Large intestine (tissue), 3 donors: ENCODE results near the gene CD59. TPM values are rescaled to one million over a fixed set of nuclear protein-coding genes. Genes with fewer than 3 reads are reported as not detected.
"Not testable (repeated sequence)": the region's sequence is repeated elsewhere in the genome, so short reads cannot be mapped to it uniquely, and the experiment has no call there.

Source experiments
- DNase-seq, 2 donors: peaks; one replicate each; pipeline versions ENCODE4 v3.0.0 to v3.0.0-alpha.2; 2013
- H3K27ac ChIP-seq: one replicate; pipeline ENCODE4 v1.5.1; 2013; ENCODE audit warnings: low read length
- H3K27me3 ChIP-seq: 2 replicates; pipeline ENCODE4 v1.6.1; 2013; ENCODE audit warnings: low read length; ENCODE audit not compliant: control insufficient read depth, insufficient read depth
- H3K36me3 ChIP-seq: 2 replicates; pipeline ENCODE4 v1.6.1; 2013; ENCODE audit warnings: low read length; ENCODE audit not compliant: control insufficient read depth, insufficient read depth
- H3K4me1 ChIP-seq: one replicate; pipeline ENCODE4 v1.6.1; 2013; ENCODE audit warnings: low read length; ENCODE audit not compliant: control insufficient read depth, insufficient read depth
- H3K4me3 ChIP-seq: one replicate; pipeline ENCODE4 v1.5.1; 2013; ENCODE audit warnings: low read length
- H3K9me3 ChIP-seq: one replicate; pipeline ENCODE4 v1.6.1; 2013; ENCODE audit warnings: mild to moderate bottlenecking, low read depth, low read length, moderate library complexity; ENCODE audit not compliant: control insufficient read depth
- WGBS: methylation state at CpG from one replicate; pipeline ENCODE4 v1.1.5; 2013; ENCODE audit warnings: low lambda C conversion rate; ENCODE audit not compliant: insufficient coverage; 5-methylcytosine and 5-hydroxymethylcytosine counted together
- polyA plus RNA-seq: library from polyadenylated mRNA; unstranded; fragments of 120-200 nt; gene quantifications from one replicate; pipeline ENCODE4 v1.2.1, GENCODE V29; 2013

CD59 gene
- polyA plus RNA-seq, 1 donor = 121 TPM

DNA sequence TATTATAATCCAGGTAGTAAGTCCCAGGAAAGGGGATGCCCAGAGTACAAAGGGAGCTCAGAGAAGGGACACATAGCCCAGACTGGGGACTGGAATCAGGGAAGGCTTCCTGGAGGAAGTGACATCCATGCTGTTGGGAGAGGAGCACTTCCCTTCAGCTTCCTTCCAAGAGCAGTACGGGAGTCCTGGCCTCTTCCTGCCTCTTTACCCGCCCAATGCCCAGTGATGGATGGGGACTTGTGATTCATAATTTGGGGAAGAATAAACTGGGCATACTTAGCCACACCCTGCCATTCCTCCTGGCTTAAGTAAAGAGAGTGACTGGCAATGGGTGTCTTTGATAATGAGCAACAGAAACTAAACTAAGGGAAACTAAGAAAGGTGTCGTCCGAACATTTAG is 47.1 kb downstream of the CD59 start:
- no CpG with 5 or more reads among the region's 4 CpGs for WGBS

DNA sequence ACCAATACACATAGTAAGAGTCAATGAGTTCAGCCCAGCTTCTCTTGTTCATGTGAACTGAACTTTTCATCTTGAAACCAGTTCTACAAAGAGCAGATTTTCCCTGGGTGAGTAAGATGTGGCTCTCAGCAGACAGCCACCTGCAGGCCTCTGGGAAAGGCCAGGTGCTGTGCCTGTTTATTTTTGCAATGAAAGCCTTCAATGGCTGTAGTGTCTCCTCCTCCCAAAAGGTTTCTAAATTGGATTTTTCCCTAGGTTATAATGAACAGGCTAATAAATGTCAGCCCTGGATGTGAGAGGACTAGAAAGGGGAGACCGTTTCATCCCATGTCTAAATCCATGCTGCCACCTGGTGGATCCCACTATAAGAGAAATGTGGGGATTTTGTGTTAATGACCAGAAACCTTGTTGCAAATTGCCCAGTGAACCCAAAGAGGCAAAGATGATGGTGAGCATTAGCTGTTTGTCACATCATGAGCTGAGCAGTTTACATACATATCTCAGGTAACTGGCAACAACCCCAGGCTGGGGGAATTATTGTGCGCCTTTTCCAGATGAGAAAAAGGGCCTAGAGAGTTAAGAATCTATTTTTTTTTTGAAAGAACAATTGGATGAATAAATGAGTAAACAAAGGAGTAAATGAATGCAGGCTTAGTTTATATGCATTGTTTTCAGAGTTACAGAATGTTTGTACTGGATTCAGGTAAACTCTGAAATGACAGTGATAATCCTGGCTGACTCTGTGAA is 48.3 kb downstream of the CD59 start:
- WGBS = no CpG with 5 or more reads among the region's 2 CpGs
- peak; percentile 31 to 47 for DNase-seq
- H3K4me1 ChIP-seq = peaks cover 22% of the 10 kb centered on the region
- H3K36me3 ChIP-seq = no peaks in the 10 kb centered on the region
- no peak overlapping the region for H3K4me3 ChIP-seq
- no peak overlapping the region for H3K27ac ChIP-seq
- no peaks in the 10 kb centered on the region for H3K9me3 ChIP-seq
- H3K27me3 ChIP-seq = no peaks in the 10 kb centered on the region

More for the DNA sequence above, 47.1 kb downstream of the CD59 start:
- Histone ChIP-seq H3K9me3 (no peaks in the 10 kb centered on the region), H3K4me1 (peaks cover 22% of the 10 kb centered on the region), H3K4me3 (no peak overlapping the region), H3K27ac (no peak overlapping the region), H3K36me3 (no peaks in the 10 kb centered on the region), H3K27me3 (no peaks in the 10 kb centered on the region)
- no peak for DNase-seq

DNA sequence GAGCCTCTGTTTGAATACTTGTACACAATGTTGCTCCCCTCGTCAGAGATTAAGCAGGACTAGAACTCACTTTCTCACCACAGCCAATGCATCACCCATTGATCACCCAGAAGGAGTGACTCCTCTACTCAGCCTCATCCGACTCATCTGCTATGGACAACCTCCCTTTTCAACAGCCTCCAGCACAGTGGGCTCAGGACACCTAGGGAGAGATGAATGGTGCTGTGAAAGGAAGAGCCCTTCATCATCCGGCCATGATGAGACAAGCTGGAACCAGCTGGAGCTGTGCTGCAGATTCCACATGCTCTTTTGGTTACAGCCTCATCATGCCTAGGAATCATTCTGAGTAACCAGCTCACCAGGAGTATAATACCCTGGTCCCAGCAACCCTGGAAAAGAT is 51.1 kb downstream of the CD59 start:
- Histone ChIP-seq H3K4me1 (no peaks in the 10 kb centered on the region), H3K4me3 (no peak overlapping the region)

DNA sequence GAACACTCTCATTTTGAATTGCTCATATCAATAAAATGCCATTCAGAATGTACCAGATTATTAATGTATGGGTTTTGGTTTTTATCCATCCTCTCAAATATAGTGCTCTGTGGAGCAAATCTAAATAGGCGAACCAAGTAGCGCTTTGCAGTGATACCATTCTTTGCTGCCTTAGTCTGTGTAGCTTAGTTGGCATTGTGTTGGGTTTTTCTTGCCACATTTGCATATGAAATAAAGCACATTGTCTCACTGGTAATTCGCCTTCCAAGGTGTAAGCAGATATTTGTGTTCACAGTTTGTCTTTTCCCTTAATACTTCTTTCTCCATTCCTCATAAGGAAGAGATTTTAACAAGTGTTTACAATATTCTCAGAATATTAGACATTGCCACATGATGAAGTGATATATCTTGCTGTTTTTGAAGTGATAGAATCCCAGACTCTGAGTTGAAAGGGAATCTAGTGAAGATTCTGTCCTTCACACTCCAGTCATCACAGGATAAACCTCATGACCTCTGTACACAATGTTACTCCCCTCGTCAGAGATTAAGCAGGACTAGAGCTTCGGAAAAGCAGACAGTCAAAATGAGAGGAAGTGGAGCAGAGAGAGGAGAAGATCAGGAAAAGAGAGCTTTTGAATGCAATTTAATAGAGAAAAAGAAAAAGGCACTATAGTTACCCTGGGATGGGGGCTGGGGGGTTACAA is 52.1 kb downstream of the CD59 start:
- no peaks in the 10 kb centered on the region for H3K9me3 ChIP-seq
- WGBS = 83% methylated on average over 1 of the region's 5 CpGs
- H3K4me3 ChIP-seq = no peak overlapping the region
- no peaks in the 10 kb centered on the region for H3K4me1 ChIP-seq
- no peak for DNase-seq
- no peaks in the 10 kb centered on the region for H3K36me3 ChIP-seq
- H3K27me3 ChIP-seq = no peaks in the 10 kb centered on the region
- no peak overlapping the region for H3K27ac ChIP-seq

More for the DNA sequence above, 51.1 kb downstream of the CD59 start:
- no peak for DNase-seq
- Histone ChIP-seq H3K36me3 (no peaks in the 10 kb centered on the region), H3K9me3 (no peaks in the 10 kb centered on the region), H3K27me3 (no peaks in the 10 kb centered on the region), H3K27ac (no peak overlapping the region)
- no CpG with 5 or more reads among the region's 3 CpGs for WGBS

DNA sequence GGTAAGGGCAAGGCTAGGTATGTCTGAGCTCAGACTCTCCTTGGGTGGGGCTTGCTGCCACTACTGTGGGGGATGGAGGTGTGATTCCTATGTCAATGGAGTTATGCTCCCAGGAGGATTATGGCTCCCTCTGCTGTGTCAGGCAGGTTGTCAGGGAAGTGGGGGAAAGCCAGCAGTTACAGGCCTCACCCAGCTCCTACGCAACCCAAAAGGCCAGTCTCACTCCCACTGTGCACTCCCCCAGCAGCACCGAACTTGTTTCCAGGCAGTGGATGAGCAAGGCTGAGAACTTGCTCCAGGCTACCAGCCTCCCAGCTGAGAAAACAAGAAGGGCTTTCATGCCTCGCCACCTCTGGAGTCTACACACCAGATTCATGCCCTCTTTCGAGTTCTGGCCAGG is 53.8 kb downstream of the CD59 start:
- no CpG with 5 or more reads among the region's 4 CpGs for WGBS
- no peak for DNase-seq
- Histone ChIP-seq H3K27ac (no peak overlapping the region), H3K4me1 (no peaks in the 10 kb centered on the region), H3K4me3 (no peak overlapping the region), H3K27me3 (no peaks in the 10 kb centered on the region), H3K36me3 (no peaks in the 10 kb centered on the region), H3K9me3 (no peaks in the 10 kb centered on the region)

DNA sequence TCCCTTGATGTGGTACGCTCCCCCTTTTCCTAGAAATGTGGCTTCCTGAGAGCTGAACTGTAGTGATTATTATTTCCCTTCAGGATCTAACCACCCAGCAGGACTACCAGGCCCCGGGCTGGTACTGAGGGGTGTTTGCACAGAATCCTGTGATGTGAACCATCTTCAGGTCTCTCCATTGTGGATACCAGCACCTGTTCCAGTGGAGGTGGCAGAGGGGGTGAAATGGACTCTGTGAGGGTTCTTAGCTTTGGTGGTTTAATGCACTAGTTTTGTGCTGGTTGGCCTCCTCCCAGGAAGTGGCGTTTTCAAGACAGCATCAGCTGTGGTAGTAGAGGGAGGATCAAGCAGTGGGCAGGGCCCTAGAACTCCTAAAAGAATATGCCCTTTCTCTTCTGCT is 54.2 kb downstream of the CD59 start:
- Histone ChIP-seq H3K36me3 (no peaks in the 10 kb centered on the region), H3K9me3 (no peaks in the 10 kb centered on the region), H3K27ac (no peak overlapping the region), H3K4me3 (no peak overlapping the region), H3K4me1 (no peaks in the 10 kb centered on the region), H3K27me3 (no peaks in the 10 kb centered on the region)
- DNase-seq = no peak
- no CpG with 5 or more reads among the region's 3 CpGs for WGBS

DNA sequence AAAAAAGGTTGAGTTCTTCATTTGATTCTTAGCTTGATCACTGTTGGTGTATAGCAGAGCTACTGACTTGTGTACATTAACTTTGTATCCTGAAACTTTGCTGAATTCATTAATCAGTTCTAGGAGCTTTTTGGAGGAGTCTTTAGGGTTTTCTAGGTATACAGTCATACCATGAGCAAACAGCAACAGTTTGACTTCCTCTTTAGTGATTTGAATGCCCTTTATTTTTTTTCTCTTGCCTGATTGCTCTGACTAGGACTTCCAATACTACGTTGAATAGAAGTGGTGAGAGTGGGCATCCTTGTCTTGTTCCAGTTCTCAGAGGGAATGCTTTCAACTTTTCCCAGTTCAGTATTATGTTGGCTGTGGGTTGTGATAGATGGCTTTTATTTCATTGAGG is 57.6 kb downstream of the CD59 start:
- not testable (repeated sequence) for H3K27ac ChIP-seq, H3K36me3 ChIP-seq, H3K4me1 ChIP-seq, H3K9me3 ChIP-seq, DNase-seq, H3K27me3 ChIP-seq, H3K4me3 ChIP-seq
- WGBS = 80% methylated on average over 1 of the region's 1 CpG

DNA sequence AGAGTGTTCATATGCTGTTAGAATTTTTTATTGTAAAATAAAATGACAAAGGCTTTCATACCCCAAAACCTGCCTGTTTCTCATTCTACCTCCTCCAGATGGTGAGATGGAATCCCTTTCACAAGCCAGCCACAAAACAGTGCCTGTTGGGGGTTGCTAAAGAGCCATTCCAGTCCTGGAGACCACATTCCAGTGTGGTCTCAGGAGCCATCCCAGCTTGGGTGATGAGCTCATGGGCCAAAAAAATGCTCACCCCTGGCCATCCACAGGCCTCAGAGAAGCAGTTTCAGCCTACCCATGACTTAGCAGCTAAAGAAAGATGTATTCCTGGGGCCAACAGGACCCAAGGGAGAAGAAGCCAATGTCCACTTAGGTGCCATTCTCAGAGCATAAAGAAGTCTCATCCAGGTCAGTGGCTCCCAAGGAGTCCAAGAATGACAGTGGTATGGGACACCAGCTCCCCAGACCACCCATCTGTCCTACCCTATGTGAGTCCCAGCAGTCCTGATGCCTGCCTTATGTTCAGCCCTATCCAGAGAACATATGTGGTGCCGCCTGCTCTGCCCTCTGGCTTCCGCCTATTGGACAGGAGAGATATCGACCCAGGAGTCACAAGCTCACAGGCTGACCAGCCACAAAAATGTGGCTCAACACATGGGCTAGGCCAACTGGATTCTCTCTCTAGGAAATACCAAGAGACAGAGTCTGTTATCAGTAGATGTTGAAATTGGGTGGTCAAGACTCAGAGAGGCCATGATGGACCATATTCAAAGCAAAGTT is 62.0 kb downstream of the CD59 start:
- Histone ChIP-seq H3K4me3 (no peak overlapping the region), H3K27ac (no peak overlapping the region), H3K4me1 (no peaks in the 10 kb centered on the region), H3K36me3 (no peaks in the 10 kb centered on the region), H3K9me3 (no peaks in the 10 kb centered on the region), H3K27me3 (no peaks in the 10 kb centered on the region)
- WGBS = no CpG with 5 or more reads among the region's 3 CpGs
- no peak for DNase-seq

DNA sequence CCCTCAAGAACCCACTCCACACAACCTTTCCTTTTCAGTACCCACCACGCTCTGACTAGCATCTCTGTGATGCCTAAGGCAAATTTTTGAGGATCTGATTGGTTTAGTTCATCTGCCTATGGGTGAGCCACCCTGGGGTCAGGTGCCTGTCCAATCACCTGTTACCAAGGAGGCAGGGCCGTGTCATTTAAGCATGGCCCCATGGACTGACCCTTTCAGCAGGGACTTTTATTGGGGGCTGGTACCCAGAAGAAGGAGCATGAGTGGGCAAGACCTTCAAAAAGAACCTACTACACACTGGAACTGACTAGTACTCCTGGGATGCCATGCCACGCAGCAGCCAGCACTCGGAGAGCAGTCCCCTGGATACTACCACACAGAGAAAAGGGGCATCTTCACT is 64.0 kb downstream of the CD59 start:
- H3K4me1 ChIP-seq = no peaks in the 10 kb centered on the region
- no peaks in the 10 kb centered on the region for H3K27me3 ChIP-seq
- no peak for DNase-seq
- H3K9me3 ChIP-seq = peaks cover 3% of the 10 kb centered on the region
- H3K4me3 ChIP-seq = no peak overlapping the region
- WGBS = no CpG with 5 or more reads among the region's 4 CpGs
- no peaks in the 10 kb centered on the region for H3K36me3 ChIP-seq
- no peak overlapping the region for H3K27ac ChIP-seq

DNA sequence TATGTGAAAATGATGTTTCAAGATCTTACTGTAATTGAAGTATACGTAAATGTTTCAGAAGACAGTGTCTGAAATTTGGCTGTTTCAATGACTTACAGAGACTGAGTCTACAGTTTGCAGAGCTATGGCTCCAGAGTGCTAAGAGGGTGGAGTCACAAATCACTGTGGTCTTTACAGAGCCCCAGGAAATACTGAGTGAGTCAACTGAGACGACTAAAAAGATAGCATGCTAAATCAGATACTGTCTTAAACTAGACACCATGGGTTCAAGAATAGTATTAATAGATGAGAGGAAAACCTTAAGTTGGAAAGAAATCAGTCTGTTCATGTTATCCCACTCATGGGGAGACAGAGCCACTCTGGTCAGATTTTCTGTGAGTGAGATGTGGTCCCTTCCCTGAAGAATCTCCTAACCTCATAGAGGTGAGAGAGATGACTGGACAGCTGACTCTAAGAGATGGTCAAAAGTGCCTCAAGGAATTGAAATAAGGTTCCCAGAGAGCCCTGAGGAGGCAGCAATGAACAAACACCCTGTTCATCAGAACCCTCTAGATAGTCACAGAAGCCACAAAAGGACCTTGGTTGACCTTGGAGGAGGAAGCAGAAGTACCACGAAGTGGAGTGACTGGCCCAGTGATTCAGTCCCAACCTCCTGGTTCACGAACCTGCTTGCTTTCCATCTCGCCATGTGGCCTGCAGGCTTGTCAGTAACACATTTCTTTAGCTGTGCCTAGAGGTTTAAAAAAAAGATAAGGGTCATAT is 65.8 kb downstream of the CD59 start:
- no peaks in the 10 kb centered on the region for H3K4me1 ChIP-seq
- WGBS = 80% methylated on average over 1 of the region's 5 CpGs
- H3K9me3 ChIP-seq = peaks cover 3% of the 10 kb centered on the region
- no peak overlapping the region for H3K4me3 ChIP-seq
- no peak for DNase-seq
- no peaks in the 10 kb centered on the region for H3K27me3 ChIP-seq
- H3K27ac ChIP-seq = no peak overlapping the region
- no peaks in the 10 kb centered on the region for H3K36me3 ChIP-seq
